Fibroblast of peridontal ligament (primary cell): ENCODE measurements around the gene WBP1.
A peak's percentile ranks its signal among the peaks of the same experiment; 100 is the strongest.

Experiments
- DNase-seq: peaks from one replicate; pipeline ENCODE4 v3.0.0-alpha.2; 2010; ENCODE audit errors: extremely low read depth

Gene WBP1

DNA sequence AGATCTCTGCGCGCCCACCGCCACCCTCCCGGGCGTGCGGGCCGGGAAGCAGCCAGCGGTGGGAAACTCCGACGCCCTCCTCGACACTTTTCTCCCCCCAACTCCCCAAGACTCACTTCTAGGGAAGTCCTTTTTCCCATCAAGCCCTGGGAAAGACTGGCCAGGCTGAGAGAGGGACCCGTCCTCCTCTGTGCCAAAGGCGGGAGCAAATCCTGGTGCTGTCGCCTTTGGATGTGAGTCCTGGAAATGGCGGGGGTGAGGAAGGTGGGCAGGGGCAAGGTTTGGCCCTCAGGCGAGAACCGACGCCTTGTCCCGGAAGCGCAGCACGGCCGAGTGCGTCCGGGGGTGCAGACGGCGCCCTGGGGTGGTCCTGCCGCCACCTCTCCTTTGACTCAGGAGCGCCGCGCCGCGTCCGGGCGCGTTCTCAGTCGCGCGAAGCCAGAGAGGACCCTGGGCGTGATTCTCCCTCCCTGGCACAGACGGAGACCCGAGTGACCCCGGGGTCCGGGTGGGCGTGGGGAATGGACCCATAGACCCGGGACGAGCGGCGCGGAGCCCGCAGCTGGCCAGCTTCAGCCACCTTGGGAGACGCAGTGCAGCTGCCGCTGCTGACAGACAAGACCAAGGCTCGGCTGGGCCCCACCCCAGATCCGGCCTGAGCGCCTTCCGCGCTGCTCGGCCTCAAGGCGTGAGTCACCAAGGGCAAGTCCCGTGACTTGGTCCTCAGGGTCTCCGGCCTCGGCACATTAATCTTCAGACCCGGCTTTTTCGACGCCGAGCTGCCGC, 44.7 kb downstream of the WBP1 start:
- DNase-seq: peak; percentile 71

DNA sequence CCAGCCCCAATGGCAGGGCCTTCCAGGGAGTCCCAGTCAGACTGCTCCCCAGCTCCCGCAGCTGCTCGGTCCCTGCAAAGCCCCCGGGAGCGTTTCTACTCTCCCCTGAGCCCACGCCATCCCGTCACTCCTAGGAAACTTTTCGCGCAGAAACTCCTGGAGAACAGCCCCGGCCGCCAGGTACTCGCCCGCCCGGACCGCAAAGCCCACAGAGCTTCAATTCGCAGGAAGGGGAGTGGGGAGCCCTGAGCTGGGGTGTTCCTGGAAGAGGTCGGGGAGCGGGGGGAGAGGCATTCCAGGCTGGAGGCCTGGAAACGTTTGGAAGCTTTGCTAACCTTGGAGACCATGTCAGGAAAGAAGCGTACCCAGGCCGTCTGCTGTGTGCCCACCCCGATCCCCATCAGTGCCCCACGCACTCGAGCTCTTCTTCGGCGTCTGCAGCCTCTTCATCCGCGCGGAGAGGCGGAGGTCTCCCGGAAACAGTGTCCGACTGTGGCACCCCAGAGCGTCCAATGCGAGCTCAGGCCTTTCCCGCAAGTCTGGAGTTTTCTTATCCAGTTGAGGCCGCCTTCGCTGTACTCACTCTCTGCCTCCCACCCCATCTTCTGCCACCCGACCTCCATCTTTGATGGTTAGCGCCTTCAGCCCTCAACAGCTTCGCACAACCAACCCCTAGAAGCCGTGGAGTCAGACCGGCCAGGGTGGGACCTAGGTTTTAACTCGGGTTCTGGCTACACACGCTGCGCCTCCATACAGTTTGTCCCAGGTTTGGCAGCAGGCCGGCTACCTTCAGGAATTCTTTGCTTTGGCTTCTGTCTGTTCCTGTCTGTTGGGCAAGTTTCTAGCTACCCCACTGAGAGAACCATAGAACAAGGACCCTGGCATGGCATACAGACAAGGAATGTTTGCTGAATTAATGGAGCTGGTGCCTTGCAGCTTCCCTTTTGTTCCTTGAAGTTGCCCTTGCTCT, 45.6 kb downstream of the WBP1 start:
- no peak for DNase-seq

- DNase-seq: no peak
These were observed 46.4 kb downstream of the WBP1 start for GRCh38 chr2:74504591-74504990.

DNA sequence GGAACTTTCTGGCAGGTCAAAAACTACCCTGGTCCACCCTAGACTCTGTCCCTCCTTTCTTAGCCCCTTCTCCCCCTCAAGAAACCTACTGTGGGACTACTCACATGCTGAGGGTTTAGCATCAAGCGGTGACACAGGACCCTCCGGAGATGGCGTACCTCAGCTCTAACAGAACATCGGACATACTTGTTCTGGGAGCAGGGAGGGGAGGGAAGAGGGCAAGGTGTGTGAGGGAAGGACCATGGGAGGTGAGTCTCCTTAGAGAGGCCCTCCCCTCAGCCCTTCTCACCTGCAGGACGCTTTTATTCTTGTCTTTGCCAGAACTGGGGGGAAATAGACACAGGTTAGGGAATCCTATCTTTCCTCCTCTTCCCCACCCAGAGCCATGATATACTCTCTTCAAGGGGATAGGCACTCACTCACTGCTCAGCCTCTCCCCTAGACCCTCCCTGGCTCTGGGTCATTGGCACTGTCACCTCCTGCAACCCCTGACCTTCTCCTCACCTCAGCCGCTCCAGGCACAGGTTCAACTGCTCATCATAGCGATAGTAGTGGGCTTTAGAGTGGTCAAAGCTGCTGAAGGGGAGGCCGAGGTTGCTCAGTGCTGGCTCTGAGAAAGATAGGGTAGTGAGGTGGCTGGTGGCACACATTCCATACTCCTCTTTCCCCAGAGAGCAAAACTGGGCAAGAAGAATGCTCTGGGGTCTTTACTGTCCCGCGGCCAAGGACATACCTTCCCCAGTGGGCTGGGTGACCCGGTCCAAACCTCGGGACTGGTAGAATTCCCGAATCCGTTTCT, 47.4 kb downstream of the WBP1 start:
- DNase-seq: no peak

GRCh38 chr2:74507145-74507925, 49.1 kb downstream of the WBP1 start, which contains the start of gene PCGF1:
Gene PCGF1, minus strand, starts transcription at chr2:74507695. Its CDS starts 27 bp downstream, at chr2:74507668.
- DNase-seq: peak; percentile 98

GRCh38 chr2:74507926-74508520, 49.8 kb downstream of the WBP1 start:
- DNase-seq: peak; percentile 62

DNA sequence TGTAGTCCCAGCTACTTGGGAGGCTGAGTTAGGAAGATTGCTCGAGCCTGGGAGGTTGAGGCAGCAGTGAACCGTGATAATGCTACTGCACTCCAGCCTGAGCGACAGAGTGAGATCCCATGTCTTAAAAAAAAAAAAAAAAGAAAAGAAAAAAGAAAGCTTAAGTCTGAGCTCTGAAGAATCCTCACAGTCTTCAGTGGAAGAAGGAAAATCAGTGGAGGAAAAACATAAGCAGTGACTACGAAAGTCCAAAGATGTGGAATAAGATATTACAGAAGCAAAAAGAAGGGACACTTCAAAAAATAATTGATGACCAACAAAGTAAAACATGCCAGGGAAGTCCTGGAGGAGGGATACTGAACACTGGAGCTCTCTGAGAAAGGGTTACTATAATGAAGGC, 52.0 kb downstream of the WBP1 start:
- DNase-seq: no peak
